ENCODE data around the gene TMEM121.

The TMEM121 gene

DNA sequence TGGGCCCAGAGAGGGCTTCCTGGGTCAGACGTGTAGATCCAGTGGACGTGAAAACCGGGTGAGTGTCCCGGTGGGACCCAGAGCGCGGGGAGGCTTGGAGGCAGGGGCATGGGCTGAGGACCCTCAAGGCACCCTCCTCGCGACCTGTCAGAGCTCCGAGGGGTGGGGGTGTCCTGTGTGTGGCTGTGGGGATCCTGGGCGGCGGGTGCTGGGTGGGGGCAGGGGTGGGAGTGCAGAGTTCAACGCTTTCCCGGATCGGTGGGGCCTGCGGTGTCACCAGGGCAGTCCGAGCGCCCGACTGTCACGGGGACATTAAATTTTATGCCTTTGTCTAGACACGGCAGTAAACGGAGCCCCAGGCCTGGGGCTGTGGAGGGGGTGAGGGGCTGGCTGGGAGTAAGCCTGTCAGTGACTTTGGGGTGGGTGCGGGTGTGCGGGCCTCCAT, 1.0 kb downstream of the TMEM121 start:
- no peak for DNase-seq (ENCODE audit: low read depth in 2 of 2, low spot score in 1 of 2)

DNA sequence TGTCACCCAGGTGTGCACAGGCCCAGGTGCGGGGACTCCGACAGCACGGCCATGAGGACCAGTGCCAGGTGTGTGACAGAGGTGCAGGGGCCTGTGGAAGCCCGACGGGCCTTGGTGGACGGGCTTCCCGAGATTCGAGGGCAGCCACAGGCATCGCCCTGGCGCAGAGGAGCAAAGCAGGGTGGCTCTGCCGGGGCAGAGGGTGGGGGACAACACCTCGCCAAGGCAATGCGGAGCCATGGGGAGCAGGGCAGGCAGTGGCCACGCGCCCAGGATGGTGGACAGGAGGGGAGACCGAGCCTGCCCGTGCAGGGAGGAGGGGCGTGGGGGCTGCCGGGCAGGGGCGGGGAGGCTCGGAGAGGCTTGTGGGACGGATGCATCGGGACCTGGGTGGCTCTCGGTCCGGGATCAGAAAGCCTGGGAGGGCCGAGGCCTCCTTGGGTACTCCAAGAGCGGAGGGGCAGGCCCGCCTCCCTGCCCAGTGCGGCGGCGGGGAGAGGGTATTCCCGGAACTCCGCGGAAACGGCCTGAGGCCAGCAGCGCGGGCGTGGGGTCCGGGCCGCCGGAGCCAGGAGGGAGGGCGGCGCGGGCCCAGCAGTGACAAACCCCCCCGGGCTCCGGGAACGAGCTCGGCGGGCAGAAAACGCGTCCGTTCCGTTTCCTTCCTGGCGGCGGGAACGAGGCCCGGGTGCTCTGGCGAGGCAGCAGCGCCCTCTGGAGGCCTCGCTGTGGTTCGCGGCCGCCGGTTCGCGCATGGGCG, 1.6 kb downstream of the TMEM121 start:
- DNase-seq (ENCODE audit: low read depth in 2 of 2, low spot score in 1 of 2) = peak; percentile 50 to 63

DNA sequence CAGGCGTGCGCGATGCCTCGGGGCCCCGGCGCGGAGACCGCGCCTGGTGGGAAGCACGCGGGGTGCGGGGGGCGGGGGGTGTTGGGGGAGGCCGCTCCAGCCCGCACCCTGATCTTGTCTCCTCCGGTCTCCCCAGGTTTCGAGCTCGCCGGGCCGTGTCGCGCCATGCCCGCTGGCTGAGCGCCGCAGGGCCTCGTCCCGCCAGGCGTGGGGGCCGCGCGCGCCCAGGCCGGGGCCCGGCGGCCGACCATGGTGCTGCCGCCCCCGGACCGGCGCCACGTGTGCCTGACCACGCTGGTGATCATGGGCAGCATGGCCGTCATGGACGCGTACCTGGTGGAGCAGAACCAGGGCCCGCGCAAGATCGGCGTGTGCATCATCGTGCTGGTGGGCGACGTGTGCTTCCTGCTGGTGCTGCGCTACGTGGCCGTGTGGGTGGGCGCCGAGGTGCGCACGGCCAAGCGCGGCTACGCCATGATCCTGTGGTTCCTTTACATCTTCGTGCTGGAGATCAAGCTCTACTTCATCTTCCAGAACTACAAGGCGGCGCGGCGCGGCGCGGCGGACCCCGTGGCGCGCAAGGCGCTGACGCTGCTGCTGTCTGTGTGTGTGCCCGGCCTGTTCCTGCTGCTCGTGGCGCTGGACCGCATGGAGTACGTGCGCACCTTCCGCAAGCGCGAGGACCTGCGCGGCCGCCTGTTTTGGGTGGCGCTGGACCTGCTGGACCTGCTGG, 2.4 kb downstream of the TMEM121 start:
- peak; percentile 34 to 60 for DNase-seq (ENCODE audit: low read depth in 2 of 2, low spot score in 1 of 2)

DNA sequence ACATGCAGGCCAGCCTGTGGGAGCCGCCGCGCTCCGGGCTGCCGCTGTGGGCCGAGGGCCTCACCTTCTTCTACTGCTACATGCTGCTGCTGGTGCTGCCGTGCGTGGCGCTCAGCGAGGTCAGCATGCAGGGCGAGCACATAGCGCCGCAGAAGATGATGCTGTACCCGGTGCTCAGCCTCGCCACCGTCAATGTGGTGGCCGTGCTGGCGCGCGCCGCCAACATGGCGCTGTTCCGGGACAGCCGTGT, 2.9 kb downstream of the TMEM121 start:
- DNase-seq (ENCODE audit: low read depth in 2 of 2, low spot score in 1 of 2) = no peak

DNA sequence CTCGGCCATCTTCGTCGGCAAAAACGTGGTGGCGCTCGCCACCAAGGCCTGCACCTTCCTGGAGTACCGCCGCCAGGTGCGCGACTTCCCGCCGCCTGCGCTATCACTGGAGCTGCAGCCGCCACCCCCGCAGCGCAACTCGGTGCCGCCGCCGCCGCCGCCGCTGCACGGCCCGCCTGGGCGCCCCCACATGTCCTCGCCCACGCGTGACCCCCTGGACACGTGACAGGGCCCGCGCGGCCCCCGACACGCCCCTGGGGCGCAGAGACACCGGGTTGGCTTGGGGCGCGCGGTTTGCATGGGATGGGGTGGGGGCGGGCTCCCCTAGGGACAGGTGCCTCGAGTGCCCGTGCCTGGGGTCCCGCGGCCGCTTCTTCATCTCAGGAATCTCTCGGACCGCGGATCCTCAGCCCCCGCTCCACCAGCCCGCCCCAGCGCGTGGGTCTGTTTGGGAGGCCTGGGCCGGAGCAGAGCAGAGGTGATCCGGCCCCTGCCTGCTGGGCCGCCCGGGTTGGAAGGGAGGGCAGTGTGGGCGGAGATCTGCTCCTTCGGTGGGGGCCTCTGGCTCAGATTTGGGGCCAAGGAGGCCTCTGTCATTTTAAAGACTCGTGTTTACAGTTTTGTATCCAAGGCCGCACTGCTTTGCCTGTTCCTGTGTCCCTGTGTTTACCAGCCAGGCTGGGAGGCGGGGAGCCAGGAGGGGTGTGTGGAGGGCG, 3.3 kb downstream of the TMEM121 start:
- no peak for DNase-seq (ENCODE audit: low read depth in 2 of 2, low spot score in 1 of 2)

DNA sequence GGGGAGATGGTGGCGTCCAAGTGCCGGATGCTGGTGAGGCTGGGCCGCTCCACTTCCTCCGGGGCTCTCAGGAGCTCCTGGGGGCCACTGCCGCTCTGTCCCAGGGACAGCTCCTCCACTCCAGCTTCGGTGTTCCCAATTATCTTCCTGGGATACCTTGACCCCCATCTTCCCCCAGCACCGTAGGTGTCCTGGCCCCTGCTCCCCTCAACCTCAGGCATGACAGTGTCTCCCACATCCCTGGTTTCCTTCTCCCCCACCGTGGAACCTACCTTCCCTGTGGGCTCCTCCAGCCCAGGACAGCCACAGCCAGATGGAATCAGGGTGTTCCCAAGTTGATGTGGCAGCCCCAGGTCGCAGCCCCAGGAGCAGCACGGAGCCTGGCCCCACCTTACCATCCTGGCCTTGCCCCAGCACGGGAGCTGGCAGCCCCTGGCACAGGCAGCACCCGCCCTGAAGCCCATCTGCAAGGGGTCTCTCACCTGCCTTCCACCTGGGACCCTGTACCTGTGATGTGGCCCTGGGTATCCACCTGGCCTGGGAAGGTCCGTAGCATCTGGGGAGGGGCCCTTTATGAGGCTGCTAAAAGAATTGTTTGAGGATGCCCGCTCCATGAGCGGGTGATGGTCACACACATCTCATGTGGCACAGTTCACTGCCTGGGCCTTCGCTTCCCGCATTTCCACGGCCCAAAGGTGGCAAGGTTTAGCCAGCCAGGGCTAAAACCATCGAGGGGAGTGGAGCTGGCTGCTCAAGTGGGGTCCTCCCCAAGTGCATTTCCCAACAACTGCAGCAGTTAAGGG, 4.1 kb downstream of the TMEM121 start:
- DNase-seq (ENCODE audit: low read depth in 2 of 2, low spot score in 1 of 2) = no peak

DNA sequence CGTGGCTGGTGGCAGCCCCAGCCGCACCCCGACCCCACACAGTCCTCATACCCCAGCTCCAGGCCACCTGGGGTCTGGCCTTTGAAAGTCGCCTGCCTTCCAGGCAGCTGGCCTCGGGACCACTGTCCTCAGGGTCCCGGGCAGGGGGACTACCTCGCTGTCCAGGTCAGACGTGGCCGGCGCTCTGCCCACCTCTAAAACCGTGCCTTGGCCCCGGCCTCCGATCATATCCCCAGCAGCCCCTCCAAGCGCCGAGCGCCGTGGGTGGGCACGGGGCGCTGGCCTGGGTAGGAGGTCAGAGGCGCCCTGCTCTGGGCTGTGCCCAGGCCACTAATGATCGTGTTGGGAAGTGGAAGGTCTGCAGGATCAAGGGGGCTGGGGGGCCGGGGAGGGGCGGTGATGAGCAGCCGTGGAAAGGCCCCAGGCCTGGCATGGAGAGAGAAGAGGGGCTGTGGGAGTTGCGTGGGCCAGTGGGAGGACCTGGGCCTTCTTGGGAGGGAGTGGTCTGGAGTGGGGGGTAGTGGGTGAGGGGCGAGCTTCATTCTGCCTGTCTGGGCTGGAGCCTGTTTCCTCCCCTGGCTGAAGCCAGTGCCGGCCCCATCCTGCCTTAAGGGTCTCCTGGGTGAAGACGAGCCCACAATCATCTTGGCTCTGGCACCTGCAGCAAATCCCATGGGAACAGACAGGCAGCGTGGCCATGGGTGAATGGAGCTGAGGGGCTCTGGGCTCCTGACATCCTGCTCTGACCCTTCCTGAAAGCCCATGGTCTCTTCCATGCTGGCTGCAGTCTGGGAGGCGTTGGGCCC, 4.9 kb downstream of the TMEM121 start:
- DNase-seq (ENCODE audit: low read depth in 2 of 2, low spot score in 1 of 2) = no peak

DNA sequence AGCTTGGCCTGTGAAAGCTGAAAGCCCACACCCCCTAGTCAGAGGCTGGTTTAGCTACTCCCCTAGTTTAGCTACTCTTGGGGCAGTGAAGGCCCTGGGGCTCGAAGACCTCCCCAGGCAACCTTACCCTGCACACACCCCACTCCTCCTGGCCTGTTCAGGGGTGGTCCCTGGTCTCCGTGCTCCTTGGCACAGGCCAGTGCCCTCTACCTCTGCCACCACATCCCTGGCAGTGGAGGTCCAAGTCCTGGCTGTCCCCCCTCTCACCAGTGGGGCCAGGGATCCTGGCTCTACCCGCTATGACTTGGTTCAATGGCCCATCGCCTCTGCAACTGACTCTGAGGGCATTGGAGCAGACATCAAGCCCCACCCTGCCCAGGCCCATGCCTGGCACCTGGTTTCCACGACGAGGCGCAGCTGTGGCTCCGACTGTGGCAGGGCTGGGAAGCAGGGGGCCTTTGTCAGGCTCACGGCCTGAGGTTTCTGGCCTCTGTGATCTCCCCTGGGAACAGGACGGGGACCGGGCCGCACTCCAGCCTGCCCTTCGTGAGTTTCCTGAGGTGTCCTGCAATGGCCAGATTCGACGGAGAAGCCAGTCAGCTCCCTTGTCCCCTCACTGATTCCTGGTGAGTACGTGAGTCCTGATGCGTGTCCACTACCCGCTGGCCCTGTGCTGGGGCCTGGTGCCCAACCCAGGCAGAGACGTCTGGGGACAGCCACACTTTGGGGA, 5.7 kb downstream of the TMEM121 start:
- DNase-seq (ENCODE audit: low read depth in 2 of 2, low spot score in 1 of 2) = no peak

DNA sequence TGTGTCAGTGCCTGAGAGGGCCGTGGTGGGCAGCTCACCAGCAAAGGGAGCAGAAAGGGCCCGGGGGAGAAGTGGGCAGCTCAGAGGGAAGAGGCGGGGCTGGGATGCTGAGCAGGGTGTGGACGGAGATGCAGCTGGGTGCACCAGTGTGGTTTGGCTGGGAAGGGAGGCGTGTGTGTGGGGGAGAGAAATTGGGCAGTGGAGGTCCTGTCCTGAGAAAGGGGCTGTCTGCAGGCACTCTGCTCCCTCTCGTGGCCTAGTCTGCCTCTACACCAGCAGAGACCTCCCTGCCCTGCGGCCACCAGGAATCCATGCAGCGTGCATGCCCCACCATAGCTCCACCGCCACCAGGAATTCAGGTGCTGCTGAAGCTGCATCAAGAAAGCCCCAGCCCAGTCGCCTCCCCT, 6.4 kb downstream of the TMEM121 start:
- DNase-seq (ENCODE audit: low read depth in 2 of 2, low spot score in 1 of 2) = no peak

DNA sequence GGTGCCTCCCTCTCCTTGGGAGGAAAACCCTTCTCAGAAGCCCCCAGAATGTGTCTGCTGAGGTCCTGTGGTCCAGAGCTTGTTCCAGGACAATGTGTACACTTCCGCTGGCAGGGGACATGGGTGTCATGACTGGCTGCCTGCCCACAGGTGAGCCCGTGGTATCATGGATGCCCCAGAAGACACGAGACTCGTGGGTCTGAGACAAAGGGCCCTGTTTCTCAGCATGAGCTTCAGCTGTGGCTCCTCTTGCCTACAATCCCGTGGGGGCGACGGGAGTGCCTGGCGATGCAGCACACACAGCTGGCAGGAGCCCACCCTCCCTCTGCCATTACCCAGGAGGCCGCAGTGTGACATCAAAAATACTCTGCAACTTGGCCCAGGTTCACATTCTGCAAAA, 7.0 kb downstream of the TMEM121 start:
- no peak for DNase-seq (ENCODE audit: low read depth in 2 of 2, low spot score in 1 of 2)

DNA sequence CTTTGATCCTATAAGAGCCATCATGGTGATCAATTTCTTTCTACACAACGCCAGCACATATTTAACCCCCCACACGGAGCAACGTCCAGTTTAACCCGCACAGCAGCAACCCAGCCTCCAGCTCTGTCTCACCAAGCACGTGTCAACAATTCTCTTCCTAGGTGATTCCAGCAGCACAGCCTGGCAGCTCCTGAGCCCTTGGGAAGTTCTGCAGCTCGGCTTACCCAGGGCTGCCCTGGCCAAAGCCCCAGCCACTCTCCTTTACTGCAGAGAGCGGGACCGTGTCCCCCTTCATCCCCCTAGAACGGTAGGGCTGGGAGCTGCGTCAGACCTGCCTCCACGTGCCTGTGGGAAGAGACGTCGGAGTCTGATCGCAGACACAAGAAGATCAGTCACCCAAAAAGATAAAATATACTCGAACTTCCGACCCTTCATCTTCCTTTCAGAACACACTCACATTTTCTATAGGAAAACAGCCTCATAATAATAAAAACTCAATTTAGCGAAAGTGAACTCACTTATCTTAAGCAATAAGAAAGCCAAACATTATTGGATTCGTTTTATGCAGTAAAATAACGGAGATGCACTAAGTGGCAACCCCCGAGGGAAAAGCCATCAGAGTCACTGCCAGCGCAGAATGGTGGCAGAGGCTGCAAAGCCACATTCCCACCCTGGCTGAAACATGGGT, 7.6 kb downstream of the TMEM121 start:
- no peak for DNase-seq (ENCODE audit: low read depth in 2 of 2, low spot score in 1 of 2)

DNA sequence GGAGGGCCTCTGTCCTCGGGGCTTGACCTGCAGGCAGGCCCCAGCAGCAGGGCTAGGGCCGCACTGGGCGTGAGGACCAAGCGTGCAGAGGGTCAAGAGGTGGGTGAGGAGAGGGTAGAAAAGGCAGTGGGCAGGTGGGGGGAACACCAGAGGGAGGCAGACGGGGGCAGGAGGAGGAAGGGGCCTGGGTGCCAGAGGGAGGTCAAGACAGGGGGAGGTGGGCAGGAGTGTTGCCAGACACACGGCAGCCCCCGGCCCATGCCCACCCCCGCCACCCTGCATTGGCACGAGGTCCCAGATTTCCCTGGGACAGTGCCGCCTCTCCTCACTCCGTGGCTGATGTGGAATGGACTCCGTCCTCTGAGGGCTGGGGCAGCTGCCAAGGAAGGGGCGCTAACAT, 8.2 kb downstream of the TMEM121 start:
- DNase-seq (ENCODE audit: low read depth in 2 of 2, low spot score in 1 of 2) = no peak

DNA sequence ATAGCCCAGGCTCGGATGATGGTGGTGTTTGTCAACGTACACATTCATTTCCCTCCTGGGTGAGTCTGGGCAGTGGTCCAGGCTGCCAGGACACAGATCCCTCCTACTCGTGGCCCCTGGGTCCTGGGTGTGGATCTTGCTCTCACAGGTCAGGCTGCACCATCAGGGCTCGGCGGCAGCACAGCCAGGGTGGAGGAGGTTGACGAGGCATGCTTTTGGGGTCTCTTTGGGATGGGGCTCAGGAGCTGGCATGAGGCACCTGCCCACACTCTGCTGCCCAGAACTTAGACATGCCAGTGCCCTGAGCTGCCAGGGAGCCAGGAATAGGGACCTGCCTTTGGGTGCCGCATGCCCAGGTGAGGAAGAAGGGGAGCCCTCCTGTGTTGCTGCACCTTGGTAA, 9.7 kb downstream of the TMEM121 start:
- DNase-seq (ENCODE audit: low read depth in 2 of 2, low spot score in 1 of 2) = no peak

DNA sequence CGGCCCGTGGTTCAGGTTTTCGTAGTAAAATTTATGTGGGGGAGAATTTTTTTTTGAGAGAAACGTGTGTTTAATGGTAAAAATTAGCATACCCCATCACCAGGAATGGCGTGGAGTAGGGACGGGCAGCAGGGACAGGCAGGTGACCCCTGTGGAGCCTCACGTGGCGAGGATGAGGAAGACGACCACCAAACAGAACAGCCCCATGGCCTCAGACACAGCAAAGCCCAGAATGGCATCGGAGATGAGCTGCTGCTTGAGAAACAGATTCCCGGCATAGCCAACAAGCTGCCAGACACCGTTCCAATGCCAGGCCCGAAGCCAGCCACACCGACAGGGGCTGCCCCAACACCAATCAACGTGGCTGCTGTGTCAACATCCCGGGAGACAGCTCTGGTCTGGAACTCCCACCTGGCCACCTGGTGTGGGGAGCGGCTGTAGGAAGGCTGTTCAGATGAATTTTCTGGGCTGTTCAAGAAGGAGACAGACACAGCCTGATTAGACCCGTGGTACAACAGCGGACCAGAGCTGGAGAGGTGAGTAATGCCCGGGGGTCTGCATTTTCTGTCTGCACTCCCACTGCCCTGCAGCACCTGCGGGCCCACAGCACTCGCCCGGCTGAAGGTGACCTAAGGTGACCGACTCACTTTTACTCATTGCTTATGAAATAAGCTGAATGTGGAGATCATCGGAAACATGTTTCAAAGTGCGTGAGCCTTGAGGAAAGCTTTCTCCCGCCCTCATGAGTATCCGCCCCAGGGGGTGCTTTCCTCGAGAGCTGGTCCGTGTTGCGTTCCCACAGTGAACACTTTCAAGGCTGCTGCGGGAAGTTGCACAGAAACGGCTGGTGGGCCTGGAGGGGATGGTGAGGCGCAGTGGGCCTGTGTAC, 10.6 kb downstream of the TMEM121 start:
- no peak for DNase-seq (ENCODE audit: low read depth in 2 of 2, low spot score in 1 of 2)

DNA sequence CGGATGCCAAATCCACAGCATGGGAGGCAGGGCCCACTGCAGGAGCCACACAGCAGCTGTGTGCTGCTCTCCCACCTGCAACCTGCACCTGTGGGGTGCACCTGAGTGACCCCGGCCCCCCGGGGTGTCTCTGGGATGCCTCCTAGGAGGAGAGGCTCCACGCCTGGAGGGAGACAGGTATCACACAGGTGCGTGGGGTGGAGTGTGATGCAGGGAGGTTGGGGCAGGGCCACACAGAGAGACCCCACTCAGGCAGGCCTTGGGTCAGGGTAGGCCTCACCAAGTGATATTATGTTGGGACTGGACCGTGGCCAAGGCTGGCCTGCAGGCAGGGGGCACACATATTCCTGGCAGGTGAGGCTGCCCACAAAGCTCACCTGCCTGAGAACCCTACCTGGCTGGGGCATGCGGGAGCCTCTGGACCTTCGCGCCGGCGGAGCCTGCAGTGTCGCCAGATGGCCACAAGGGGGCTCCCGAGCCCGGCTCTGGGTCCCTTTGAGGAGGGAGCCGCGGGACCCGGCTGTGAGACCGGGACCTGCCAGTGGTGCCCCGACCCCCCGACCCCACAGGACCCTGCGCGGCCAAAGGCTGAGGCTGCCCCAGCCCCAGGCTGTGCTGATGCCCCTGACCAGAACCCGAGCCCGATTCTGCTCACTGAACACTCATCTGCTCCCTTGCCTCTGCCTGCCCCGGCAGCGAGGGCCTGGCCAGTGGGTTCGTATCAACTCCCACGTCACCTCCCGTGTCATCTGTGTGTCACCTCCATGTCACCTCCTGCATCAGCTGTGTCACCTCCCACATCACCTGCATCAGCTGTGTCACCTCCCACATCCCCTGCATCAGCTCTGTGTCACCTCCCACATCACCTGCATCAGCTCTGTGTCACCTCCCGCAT, 11.4 kb downstream of the TMEM121 start:
- DNase-seq (ENCODE audit: low read depth in 2 of 2, low spot score in 1 of 2) = peak in 1 of 2 donors; percentile 52

DNA sequence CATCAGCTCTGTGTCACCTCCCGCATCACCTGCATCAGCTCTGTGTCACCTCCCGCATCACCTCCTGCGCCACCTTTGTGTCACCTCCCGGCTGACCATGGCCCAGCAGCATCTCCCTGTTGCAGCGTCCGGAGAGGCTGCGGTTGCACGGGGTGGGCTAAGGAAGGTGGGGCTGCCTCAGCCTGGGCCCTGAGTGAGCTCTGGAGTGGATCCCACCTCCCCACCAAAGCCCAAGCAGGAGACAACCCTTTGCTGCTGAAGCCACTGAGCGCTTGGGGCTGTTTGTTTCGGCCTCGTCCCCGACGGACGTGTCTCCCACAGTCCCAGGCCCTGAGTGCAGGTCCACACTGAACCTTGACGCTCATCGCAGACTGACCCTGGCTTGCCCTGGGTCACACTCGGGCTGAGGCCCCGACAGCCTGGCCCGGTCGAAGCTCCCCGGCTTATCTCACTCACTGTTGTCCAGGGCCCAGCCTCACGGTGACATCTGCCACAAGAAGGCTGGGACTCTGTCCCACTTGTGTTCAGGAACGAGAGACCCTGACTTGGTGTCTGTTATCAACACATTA, 12.2 kb downstream of the TMEM121 start:
- DNase-seq (ENCODE audit: low read depth in 2 of 2, low spot score in 1 of 2) = no peak

DNA sequence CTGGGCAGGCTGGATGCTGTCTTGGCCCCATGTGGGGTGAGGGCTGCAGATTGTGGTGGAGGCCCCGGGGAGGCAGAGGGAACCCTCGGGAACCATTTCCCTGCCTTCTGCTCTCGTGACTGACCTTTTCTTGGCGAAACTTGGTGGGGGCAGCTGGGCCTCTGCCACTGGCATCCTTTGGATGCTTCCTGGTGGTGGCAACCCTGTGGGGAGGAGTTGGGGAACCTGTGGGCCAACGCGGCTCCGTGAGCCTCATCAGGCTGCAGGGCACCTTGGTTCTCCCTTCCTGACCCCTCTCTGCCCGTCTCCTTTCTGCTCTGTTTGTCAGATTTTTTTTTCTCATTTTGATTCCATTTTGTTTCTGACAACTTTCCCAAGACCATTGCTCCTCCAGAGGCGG, 14.4 kb downstream of the TMEM121 start:
- no peak for DNase-seq (ENCODE audit: low read depth in 2 of 2, low spot score in 1 of 2)
